HepG2 (cell line): ENCODE measurements around the gene C1orf116. TPM values are rescaled to one million over a fixed set of nuclear protein-coding genes. Genes with fewer than 3 reads are reported as not detected.

Experiments used
- ATAC-seq: fragments of 200-7000 bp; cut with Tn5 transposase; 3 replicates; pipeline ENCODE4 v1.9.1; 2020; ENCODE audit warnings: mild to moderate bottlenecking, moderate library complexity
- BruUV-seq: library from RNA; stranded (reverse); fragments of 400-500 nt; replicated peaks from 2 replicates; lab custom pipeline; 2021; lab: Mats Ljungman, UMichigan
- CTCF ChIA-PET: fragments of 300-600 bp; formaldehyde crosslinking; extraction: SDS; loops from one replicate; lab custom pipeline; 2021; ENCODE audit warnings: low total read pairs, inconsistent platforms, low intra/inter-chr PET ratio; lab: Yijun Ruan, JAX
- POLR2A ChIA-PET: fragments of 350-600 bp; sonication (Branson Sonifier 250); formaldehyde crosslinking; loops from one replicate; lab custom pipeline; 2020; ENCODE audit warnings: antibody characterized with exemption, inconsistent platforms; lab: Yijun Ruan, JAX
- DNase-seq: peaks from one replicate; pipeline ENCODE4 v3.0.0-alpha.2; 2015; ENCODE audit warnings: low spot score
- FAIRE-seq: peaks from 3 replicates; lab custom pipeline; 2011; peaks lifted over from hg19 to GRCh38; lab: Jason Lieb, UNC
- H2AFZ ChIP-seq: one replicate; pipeline ENCODE4 v1.6.1; 2011; ENCODE audit warnings: low read length, inconsistent platforms
- H3K27ac ChIP-seq: fragments of 300-600 bp; 3 replicates; pipeline ENCODE4 v1.8.0; 2011; ENCODE audit warnings: mixed run types, mild to moderate bottlenecking, mixed read lengths, low read length, inconsistent platforms; ENCODE audit not compliant: insufficient read depth; ENCODE audit errors: extremely low read length
- H3K27me3 ChIP-seq, 2 experiments: fragments of 200-600 bp in 1 of 2; 2 replicates in 1 of 2; 3 replicates in 1 of 2; pipeline versions ENCODE4 v1.6.0 to v1.8.0; 2011; ENCODE audit warnings: low read length in 2 of 2, mild to moderate bottlenecking in 2 of 2, moderate library complexity in 2 of 2, inconsistent platforms in 1 of 2; ENCODE audit not compliant: insufficient read depth in 2 of 2, control insufficient read depth in 1 of 2
- H3K36me3 ChIP-seq, 2 experiments: fragments of 200-600 bp in 1 of 2; replicated peaks in 1 of 2; 2 replicates in 1 of 2; 3 replicates in 1 of 2; pipeline versions ENCODE4 v1.5.1 to v1.8.0; 2011; ENCODE audit warnings: low read length in 2 of 2, inconsistent platforms in 1 of 2; ENCODE audit not compliant: insufficient read depth in 2 of 2, control insufficient read depth in 1 of 2
- H3K4me1 ChIP-seq: 2 replicates; pipeline ENCODE4 v1.5.1; 2012; ENCODE audit warnings: low read length, inconsistent platforms; ENCODE audit not compliant: insufficient read depth
- H3K4me2 ChIP-seq: 2 replicates; pipeline ENCODE4 v1.6.0; 2011; ENCODE audit warnings: low read depth, low read length, inconsistent platforms
- H3K4me3 ChIP-seq, 3 experiments: fragments of 200-600 bp in 1 of 3; sonication (generic), shearing (Covaris generic) in 1 of 3; replicated peaks in 1 of 3; 2 replicates each; pipeline ENCODE4 v1.5.1; 2011 to 2016; ENCODE audit warnings: low read length in 3 of 3, inconsistent platforms in 2 of 3, low read depth in 2 of 3, mild to moderate bottlenecking in 2 of 3, control low read depth in 1 of 3, mixed read lengths in 1 of 3; ENCODE audit not compliant: insufficient read depth in 1 of 3
- H3K79me2 ChIP-seq: one replicate; pipeline ENCODE4 v1.6.1; 2011; ENCODE audit warnings: low read length, inconsistent platforms; ENCODE audit not compliant: insufficient read depth
- H3K9ac ChIP-seq: 2 replicates; pipeline ENCODE4 v1.6.0; 2011; ENCODE audit warnings: mild to moderate bottlenecking, low read depth, low read length, inconsistent platforms; ENCODE audit not compliant: insufficient read depth
- H3K9me3 ChIP-seq: 2 replicates; pipeline ENCODE4 v1.5.1; 2012; ENCODE audit warnings: mild to moderate bottlenecking, low read length
- H4K20me1 ChIP-seq: 2 replicates; pipeline ENCODE4 v1.6.0; 2011; ENCODE audit warnings: inconsistent platforms, mild to moderate bottlenecking, low read length, moderate library complexity; ENCODE audit not compliant: insufficient read depth
- AGO2 ChIP-seq: fragments of 200-400 bp; formaldehyde crosslinking; optimal IDR thresholded peaks from 2 replicates; pipeline ENCODE3; 2017; ENCODE audit warnings: mild to moderate bottlenecking, low read depth, low read length, moderate library complexity
- ATF7 ChIP-seq, 2 experiments: fragments of 450-650 bp in 1 of 2; sonication (generic) in 1 of 2; formaldehyde crosslinking in 1 of 2; IDR thresholded peaks; 2 replicates each; pipeline versions ENCODE4 v1.4.0 to v1.6.1; 2016 to 2020; ENCODE audit warnings: antibody characterized with exemption in 1 of 2, mild to moderate bottlenecking in 1 of 2, missing genetic modification reagents in 1 of 2
- CREB1 ChIP-seq, 2 experiments: fragments of 450-650 bp in 1 of 2; IDR thresholded peaks; 2 replicates each; pipeline ENCODE4 v1.6.1; 2016 to 2017; ENCODE audit warnings: control low read depth in 1 of 2, mild to moderate bottlenecking in 1 of 2, missing compliant biosample characterization in 1 of 2, missing genetic modification characterization in 1 of 2
- FOXK1 ChIP-seq: sonication (generic); formaldehyde crosslinking; IDR thresholded peaks from 2 replicates; pipeline ENCODE4 v1.4.0; 2020; ENCODE audit warnings: low read depth, missing genetic modification reagents, borderline replicate concordance
- MATR3 ChIP-seq: sonication (generic); formaldehyde crosslinking; IDR thresholded peaks from 2 replicates; pipeline ENCODE4 v1.4.0; 2020; ENCODE audit warnings: missing genetic modification reagents
- NRL ChIP-seq: sonication (generic); formaldehyde crosslinking; IDR thresholded peaks from 2 replicates; pipeline ENCODE4 v1.5.0; 2020; ENCODE audit warnings: missing genetic modification reagents, mild to moderate bottlenecking, moderate library complexity, borderline replicate concordance
- YEATS2 ChIP-seq: sonication (generic); formaldehyde crosslinking; IDR thresholded peaks from 2 replicates; pipeline ENCODE4 v1.4.0; 2020; ENCODE audit warnings: missing genetic modification reagents, borderline replicate concordance
- ZBTB21 ChIP-seq: sonication (generic); formaldehyde crosslinking; IDR thresholded peaks from 2 replicates; pipeline ENCODE4 v1.4.0; 2020; ENCODE audit warnings: missing genetic modification reagents
- ZNF329 ChIP-seq: sonication (generic); formaldehyde crosslinking; IDR thresholded peaks from 2 replicates; pipeline ENCODE4 v1.9.0; 2021; ENCODE audit warnings: low read depth, mild to moderate bottlenecking, missing genetic modification reagents
- ZNF460 ChIP-seq: sonication (generic); formaldehyde crosslinking; IDR thresholded peaks from 2 replicates; pipeline ENCODE4 v1.5.1; 2020; ENCODE audit warnings: missing genetic modification reagents, mild to moderate bottlenecking, borderline replicate concordance
- ZNF557 ChIP-seq: sonication (generic); formaldehyde crosslinking; IDR thresholded peaks from 2 replicates; pipeline ENCODE4 v1.4.0; 2020; ENCODE audit warnings: missing genetic modification reagents
- ZNF724P ChIP-seq: sonication (generic); formaldehyde crosslinking; IDR thresholded peaks from 2 replicates; pipeline ENCODE4 v1.8.0; 2022; ENCODE audit warnings: missing genetic modification reagents, borderline replicate concordance
- ZNF883 ChIP-seq: sonication (generic); formaldehyde crosslinking; IDR thresholded peaks from 2 replicates; pipeline ENCODE4 v1.5.1; 2020; ENCODE audit warnings: mild to moderate bottlenecking, missing genetic modification reagents; ENCODE audit errors: not compliant biosample characterization
- WGBS: methylation state at CpG from one replicate; pipeline ENCODE4 v1.1.6; 2017; ENCODE audit warnings: low lambda C conversion rate; 5-methylcytosine and 5-hydroxymethylcytosine counted together
- in situ Hi-C: cut with HindIII; loops from 2 replicates; pipeline ENCODE4 v1.10.0; 2017; ENCODE audit warnings: low pct_unique_long_range_greater_than_20kb; ENCODE audit not compliant: extremely low pct_ligation_motif_present
- intact Hi-C: fragments of 100-400 bp; cut with micrococcal nuclease; formaldehyde crosslinking; loops from one replicate; pipeline ENCODE4 v1.10.0; 2022; ENCODE audit not compliant: unreplicated experiment
- polyA plus RNA-seq, 8 experiments: library from polyadenylated mRNA; depleted of rRNA in 3 of 8; stranded (reverse) in 7 of 8; unstranded in 1 of 8; fragments of >200 nt; fragmentation: Illumina TruSeq in 4 of 8; extraction: Trizol in 4 of 8; gene quantifications; 2 replicates each; pipeline versions ENCODE4 v1.2.1 to v1.2.3, GENCODE V29; 2011 to 2016; ENCODE audit warnings: low read depth in 4 of 8, missing spikeins in 1 of 8, mixed read lengths in 1 of 8; ENCODE audit not compliant: insufficient read depth in 1 of 8
- total RNA-seq, 5 experiments: library from RNA; depleted of rRNA; stranded (reverse); fragments of >200 nt; fragmentation: Illumina TruSeq; extraction: Trizol; gene quantifications; 2 replicates each; pipeline ENCODE4 v1.2.3, GENCODE V29; 2016; ENCODE audit warnings: low read depth in 1 of 5
- TF ChIP-seq, protein P1 (sequence below): sonication (generic); formaldehyde crosslinking; IDR thresholded peaks from 2 replicates; pipeline ENCODE4 v1.5.0; 2020; ENCODE audit warnings: missing genetic modification reagents
- TF ChIP-seq, protein P2 (sequence below): sonication (generic); formaldehyde crosslinking; IDR thresholded peaks from 2 replicates; pipeline ENCODE4 v1.5.1; 2020; ENCODE audit warnings: missing genetic modification reagents, mild to moderate bottlenecking, borderline replicate concordance
- TF ChIP-seq, protein P3 (sequence below): sonication (generic); formaldehyde crosslinking; IDR thresholded peaks from 2 replicates; pipeline ENCODE4 v1.4.0; 2020; ENCODE audit warnings: missing genetic modification reagents

The C1orf116 gene
- total and polyA plus RNA-seq, 2 of the 13 experiments (the other 11 are each of a cell fraction or from before 2014, with no cell fraction given) = 0.51 to 0.95 TPM

DNA sequence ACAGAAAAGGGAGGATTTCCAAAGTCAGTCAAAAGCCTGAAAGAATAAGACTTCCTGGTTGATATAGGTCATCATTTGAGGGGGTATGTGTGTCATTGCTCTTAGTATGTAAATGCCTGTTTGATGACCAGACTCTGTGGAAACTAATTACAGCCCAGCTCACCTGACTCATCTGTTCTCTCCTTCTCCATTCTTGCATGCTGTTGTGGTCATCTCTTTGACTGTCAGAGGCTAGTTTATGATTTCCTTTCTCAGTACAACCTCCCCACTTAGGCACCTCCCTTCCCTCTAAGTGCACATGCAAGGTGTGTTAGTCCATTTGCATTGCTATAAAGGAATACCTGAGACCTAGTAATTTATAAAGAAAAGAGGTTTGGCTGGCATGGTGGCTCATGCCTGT, 2.4 kb upstream of the C1orf116 start (continued):
- TF ChIP-seq AGO2 (no peak), ZNF724P (no peak)

DNA sequence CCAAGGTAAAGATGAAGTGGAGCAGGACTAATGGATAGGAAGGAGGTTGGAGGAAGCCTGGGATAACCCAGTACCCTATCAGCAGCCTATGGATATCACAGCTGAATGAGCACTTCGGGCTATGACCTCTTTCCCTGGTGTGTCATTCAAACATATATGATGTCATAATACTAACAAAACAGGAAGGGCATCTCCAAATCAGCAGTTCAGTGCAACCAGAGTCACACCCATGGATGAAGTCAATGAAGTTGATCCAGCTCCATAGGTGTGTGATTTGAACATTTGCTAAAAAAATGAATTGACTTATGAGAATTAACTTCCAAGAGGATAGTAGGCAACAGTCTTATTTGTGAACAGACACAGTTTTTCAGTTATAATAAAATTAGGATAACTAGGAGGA, 1.7 kb upstream of the C1orf116 start:
- H3K27ac ChIP-seq = no peak overlapping the region
- in situ Hi-C loops = no loop called here

DNA sequence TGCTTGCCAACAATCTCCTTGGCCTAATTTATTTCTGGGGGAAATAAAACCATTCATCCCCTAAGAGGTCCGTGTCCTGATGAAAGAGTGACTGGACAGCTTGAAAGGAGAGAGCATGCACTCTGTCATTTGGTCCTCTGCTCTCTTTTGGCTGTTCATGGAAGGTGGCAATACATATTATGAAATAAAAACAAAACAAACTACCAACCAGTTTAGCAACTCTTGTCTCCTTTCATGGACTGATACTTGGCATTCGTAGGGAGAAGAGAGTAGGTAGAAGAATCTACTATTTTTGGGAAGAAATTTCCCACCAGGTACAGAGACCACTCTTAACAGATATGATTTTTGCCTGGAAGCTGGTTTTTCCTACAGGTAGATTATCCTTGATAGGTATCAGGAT, 746 bp upstream of the C1orf116 start:
- BruUV-seq = no TSS peak
- ChIA-PET POLR2A (interaction anchor here (1.0 to 3.1 kb wide), 7 partner anchors 9 to 208 kb away, joined by 4 to 25 read pairs (median 6); partner anchors contain the start of genes PFKFB2 and YOD1), CTCF (no interaction called here)
- FAIRE-seq = no peak
- H3K9me3 ChIP-seq = no peaks in the 10 kb centered on the region
- WGBS = 19% methylated on average over 2 of the region's 2 CpGs
- no peaks in the 10 kb centered on the region for H3K36me3 ChIP-seq
- intact Hi-C loops = loop anchor here (2.0 kb wide), 1 partner anchor 17 kb away; the partner anchor contains the start of gene YOD1
- H3K4me1 ChIP-seq = peaks cover 68% of the 10 kb centered on the region
- no peak overlapping the region for H2AFZ ChIP-seq
- no peak for ATAC-seq
- no peaks in the 10 kb centered on the region for H4K20me1 ChIP-seq
- DNase-seq = no peak
- peak overlapping the region; percentile 85 for H3K4me2 ChIP-seq
- H3K27me3 ChIP-seq = no peaks in the 10 kb centered on the region; a peak in 1 of 5 replicates
- H3K79me2 ChIP-seq = no peaks in the 10 kb centered on the region
- peak overlapping the region in 2 of 3 experiments; percentile 54 to 55; a peak in 1 of 6 replicates for H3K4me3 ChIP-seq
- no peak overlapping the region; the same call in 1 of the 2 replicates for H3K9ac ChIP-seq
- no peak overlapping the region for H3K27ac ChIP-seq
- in situ Hi-C loops = no loop called here
- TF ChIP-seq YEATS2 (no peak), MATR3 (no peak), ZNF557 (no peak), FOXK1 (no peak), ZNF883 (CRISPR knock-in tag) (no peak), NRL (CRISPR knock-in tag) (no peak)
- TF ChIP-seq, protein P1, sequence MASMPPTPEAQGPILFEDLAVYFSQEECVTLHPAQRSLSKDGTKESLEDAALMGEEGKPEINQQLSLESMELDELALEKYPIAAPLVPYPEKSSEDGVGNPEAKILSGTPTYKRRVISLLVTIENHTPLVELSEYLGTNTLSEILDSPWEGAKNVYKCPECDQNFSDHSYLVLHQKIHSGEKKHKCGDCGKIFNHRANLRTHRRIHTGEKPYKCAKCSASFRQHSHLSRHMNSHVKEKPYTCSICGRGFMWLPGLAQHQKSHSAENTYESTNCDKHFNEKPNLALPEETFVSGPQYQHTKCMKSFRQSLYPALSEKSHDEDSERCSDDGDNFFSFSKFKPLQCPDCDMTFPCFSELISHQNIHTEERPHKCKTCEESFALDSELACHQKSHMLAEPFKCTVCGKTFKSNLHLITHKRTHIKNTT (CRISPR knock-in tag) = no peak
- TF ChIP-seq, protein P2, sequence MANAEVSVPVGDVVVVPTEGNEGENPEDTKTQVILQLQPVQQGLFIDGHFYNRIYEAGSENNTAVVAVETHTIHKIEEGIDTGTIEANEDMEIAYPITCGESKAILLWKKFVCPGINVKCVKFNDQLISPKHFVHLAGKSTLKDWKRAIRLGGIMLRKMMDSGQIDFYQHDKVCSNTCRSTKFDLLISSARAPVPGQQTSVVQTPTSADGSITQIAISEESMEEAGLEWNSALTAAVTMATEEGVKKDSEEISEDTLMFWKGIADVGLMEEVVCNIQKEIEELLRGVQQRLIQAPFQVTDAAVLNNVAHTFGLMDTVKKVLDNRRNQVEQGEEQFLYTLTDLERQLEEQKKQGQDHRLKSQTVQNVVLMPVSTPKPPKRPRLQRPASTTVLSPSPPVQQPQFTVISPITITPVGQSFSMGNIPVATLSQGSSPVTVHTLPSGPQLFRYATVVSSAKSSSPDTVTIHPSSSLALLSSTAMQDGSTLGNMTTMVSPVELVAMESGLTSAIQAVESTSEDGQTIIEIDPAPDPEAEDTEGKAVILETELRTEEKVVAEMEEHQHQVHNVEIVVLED (CRISPR knock-in tag) = no peak
- TF ChIP-seq, protein P3, sequence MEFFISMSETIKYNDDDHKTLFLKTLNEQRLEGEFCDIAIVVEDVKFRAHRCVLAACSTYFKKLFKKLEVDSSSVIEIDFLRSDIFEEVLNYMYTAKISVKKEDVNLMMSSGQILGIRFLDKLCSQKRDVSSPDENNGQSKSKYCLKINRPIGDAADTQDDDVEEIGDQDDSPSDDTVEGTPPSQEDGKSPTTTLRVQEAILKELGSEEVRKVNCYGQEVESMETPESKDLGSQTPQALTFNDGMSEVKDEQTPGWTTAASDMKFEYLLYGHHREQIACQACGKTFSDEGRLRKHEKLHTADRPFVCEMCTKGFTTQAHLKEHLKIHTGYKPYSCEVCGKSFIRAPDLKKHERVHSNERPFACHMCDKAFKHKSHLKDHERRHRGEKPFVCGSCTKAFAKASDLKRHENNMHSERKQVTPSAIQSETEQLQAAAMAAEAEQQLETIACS (CRISPR knock-in tag) = no peak

More for the DNA sequence above, 1.7 kb upstream of the C1orf116 start:
- no TSS peak for BruUV-seq
- H3K9me3 ChIP-seq = no peaks in the 10 kb centered on the region
- TF ChIP-seq ZNF460 (CRISPR knock-in tag) = no peak
- TF ChIP-seq ZBTB21 (CRISPR knock-in tag) = 0 out of 2 replicates have a peak, but pooled peaks have one; percentile 67
- peak; percentile 73 for TF ChIP-seq ATF7 (IDR thresholded peaks at IDR 0.05)
- TF ChIP-seq ATF7 (CRISPR knock-in tag; IDR thresholded peaks at IDR 0.05) = no peak
- no peak for TF ChIP-seq ZNF329 (CRISPR knock-in tag)
- peak; percentile 34; the same call in 1 of the 2 replicates for TF ChIP-seq CREB1 (IDR thresholded peaks at IDR 0.05)
- TF ChIP-seq CREB1 (CRISPR knock-in tag; IDR thresholded peaks at IDR 0.05) = no peak
- peaks cover 59% of the 10 kb centered on the region for H3K4me1 ChIP-seq
- WGBS = 0% methylated on average over 1 of the region's 1 CpG
- FAIRE-seq = no peak
- ATAC-seq = no peak
- ChIA-PET CTCF (no interaction called here), POLR2A (no interaction called here)
- H3K36me3 ChIP-seq = no peaks in the 10 kb centered on the region
- no peak for DNase-seq
- no peak overlapping the region for H2AFZ ChIP-seq
- intact Hi-C loops = no loop called here
- no peak overlapping the region for H3K4me2 ChIP-seq
- H3K27me3 ChIP-seq = no peaks in the 10 kb centered on the region; a peak in 1 of 5 replicates
- H4K20me1 ChIP-seq = no peaks in the 10 kb centered on the region
- no peak overlapping the region for H3K9ac ChIP-seq
- H3K79me2 ChIP-seq = no peaks in the 10 kb centered on the region
- no peak overlapping the region for H3K4me3 ChIP-seq
